NCI-H2196 treated with DMSO at 0.1 percent for 48 hours (cell line): ENCODE data around the gene RLBP1.

Experiments
- DNase-seq: peaks from one replicate; lab custom pipeline; 2025; ENCODE audit not compliant: unreplicated experiment; lab: John Stamatoyannopoulos, UW

RLBP1 gene

GRCh38 chr15:89206908-89207331, 14.5 kb downstream of the RLBP1 start:
- DNase-seq = peak; percentile 20

- no peak for DNase-seq
Measured at GRCh38 chr15:89205991-89206585, 15.3 kb downstream of the RLBP1 start.

- no peak for DNase-seq
Measured at GRCh38 chr15:89203705-89204273, 17.6 kb downstream of the RLBP1 start.

GRCh38 chr15:89201465-89202005, 19.8 kb downstream of the RLBP1 start:
- DNase-seq = no peak

- no peak for DNase-seq
Measured at GRCh38 chr15:89200182-89200581, 21.2 kb downstream of the RLBP1 start.

GRCh38 chr15:89199746-89200145, 21.6 kb downstream of the RLBP1 start:
- DNase-seq = no peak

GRCh38 chr15:89198934-89199333, 22.4 kb downstream of the RLBP1 start:
- no peak for DNase-seq

GRCh38 chr15:89198196-89198595, 23.2 kb downstream of the RLBP1 start:
- DNase-seq = no peak

GRCh38 chr15:89197503-89197971, 23.8 kb downstream of the RLBP1 start:
- no peak for DNase-seq

- no peak for DNase-seq
Measured at GRCh38 chr15:89196994-89197393, 24.4 kb downstream of the RLBP1 start.

- DNase-seq = no peak
Measured at GRCh38 chr15:89196241-89196640, 25.1 kb downstream of the RLBP1 start.

- no peak for DNase-seq
Measured at GRCh38 chr15:89195836-89196235, 25.5 kb downstream of the RLBP1 start.

- DNase-seq = no peak
Measured at GRCh38 chr15:89194608-89195007, 26.8 kb downstream of the RLBP1 start.

- no peak for DNase-seq
Measured at GRCh38 chr15:89192766-89193165, 28.6 kb downstream of the RLBP1 start.

GRCh38 chr15:89192136-89192535, 29.2 kb downstream of the RLBP1 start:
- DNase-seq = no peak

- no peak for DNase-seq
Measured at GRCh38 chr15:89187986-89188514, 33.3 kb downstream of the RLBP1 start.

GRCh38 chr15:89187301-89187985, 33.9 kb downstream of the RLBP1 start:
- no peak for DNase-seq

GRCh38 chr15:89186803-89187202, 34.6 kb downstream of the RLBP1 start:
- DNase-seq = no peak

GRCh38 chr15:89184886-89185526, 36.4 kb downstream of the RLBP1 start:
- no peak for DNase-seq

- DNase-seq = no peak
Measured at GRCh38 chr15:89184357-89184756, 37.0 kb downstream of the RLBP1 start.
